HepG2 (cell line): ENCODE data around the gene EFNA4. TPM values are rescaled to one million over a fixed set of nuclear protein-coding genes. Genes with fewer than 3 reads are reported as not detected.

Experiments
- AKNA ChIP-seq: sonication (generic); formaldehyde crosslinking; IDR thresholded peaks from 2 replicates; pipeline ENCODE4 v1.4.0; 2020; ENCODE audit warnings: missing genetic modification reagents, borderline replicate concordance
- ATM ChIP-seq: fragments of 450-650 bp; IDR thresholded peaks from 2 replicates; pipeline ENCODE4 v1.7.1; 2017; ENCODE audit warnings: mild to moderate bottlenecking, borderline replicate concordance
- CERS6 ChIP-seq: sonication (generic); formaldehyde crosslinking; IDR thresholded peaks from 2 replicates; pipeline ENCODE4 v1.5.0; 2020; ENCODE audit warnings: missing genetic modification reagents
- EZH2 ChIP-seq: conservative IDR thresholded peaks from 2 replicates; pipeline ENCODE4 v1.6.1; 2012; ENCODE audit warnings: mild to moderate bottlenecking, low read depth, low read length, moderate library complexity
- FOXK1 ChIP-seq: sonication (generic); formaldehyde crosslinking; IDR thresholded peaks from 2 replicates; pipeline ENCODE4 v1.4.0; 2020; ENCODE audit warnings: low read depth, missing genetic modification reagents, borderline replicate concordance
- GLMP ChIP-seq: sonication (generic); formaldehyde crosslinking; IDR thresholded peaks from 2 replicates; pipeline ENCODE4 v1.9.0; 2021; ENCODE audit warnings: missing genetic modification reagents, mild to moderate bottlenecking, borderline replicate concordance
- HNRNPL ChIP-seq: fragments of 200-400 bp; formaldehyde crosslinking; IDR thresholded peaks from 2 replicates; pipeline ENCODE4 v1.6.1; 2017; ENCODE audit warnings: mild to moderate bottlenecking, low read depth, low read length
- HNRNPUL1 ChIP-seq: fragments of 200-400 bp; formaldehyde crosslinking; IDR thresholded peaks from 2 replicates; pipeline ENCODE4 v1.6.1; 2017; ENCODE audit warnings: low read depth, mild to moderate bottlenecking, low read length, moderate library complexity
- KLF6 ChIP-seq: IDR thresholded peaks from 2 replicates; pipeline ENCODE4 v1.8.0; 2016; ENCODE audit warnings: missing biosample characterization, missing genetic modification reagents
- NFYB ChIP-seq: sonication (generic); formaldehyde crosslinking; IDR thresholded peaks from 2 replicates; pipeline ENCODE4 v1.4.0; 2020; ENCODE audit warnings: missing genetic modification reagents
- POLR2A ChIP-seq, 2 experiments: IDR thresholded peaks; 2 replicates each; pipeline ENCODE4 v1.6.1; 2011; ENCODE audit warnings: low read depth in 2 of 2, low read length in 2 of 2, mild to moderate bottlenecking in 1 of 2, moderate library complexity in 1 of 2; ENCODE audit not compliant: insufficient read depth in 1 of 2
- SSRP1 ChIP-seq: IDR thresholded peaks from 2 replicates; pipeline ENCODE4 v1.6.1; 2016; ENCODE audit warnings: control low read depth
- TEAD2 ChIP-seq: sonication (generic); formaldehyde crosslinking; IDR thresholded peaks from 2 replicates; pipeline ENCODE4 v1.9.0; 2021; ENCODE audit warnings: missing genetic modification reagents
- TMF1 ChIP-seq: sonication (generic); formaldehyde crosslinking; IDR thresholded peaks from 2 replicates; pipeline ENCODE4 v1.8.1; 2022; ENCODE audit warnings: low read depth, missing genetic modification reagents
- ZNF12 ChIP-seq: sonication (generic); formaldehyde crosslinking; IDR thresholded peaks from 2 replicates; pipeline ENCODE4 v1.5.0; 2020; ENCODE audit warnings: missing genetic modification reagents
- ZNF205 ChIP-seq: IDR thresholded peaks from 2 replicates; pipeline ENCODE4 v1.6.1; 2018; ENCODE audit warnings: missing biosample characterization, missing genetic modification reagents
- ZNF263 ChIP-seq: sonication (generic); formaldehyde crosslinking; IDR thresholded peaks from 2 replicates; pipeline ENCODE4 v1.4.0; 2020; ENCODE audit warnings: missing genetic modification reagents
- ZNF609 ChIP-seq: sonication (generic); formaldehyde crosslinking; IDR thresholded peaks from 2 replicates; pipeline ENCODE4 v1.4.0; 2020; ENCODE audit warnings: mild to moderate bottlenecking, missing genetic modification reagents, borderline replicate concordance
- ZNF713 ChIP-seq: sonication (generic); formaldehyde crosslinking; IDR thresholded peaks from 2 replicates; pipeline ENCODE4 v1.4.0; 2020; ENCODE audit warnings: mild to moderate bottlenecking, missing genetic modification reagents
- polyA plus RNA-seq, 8 experiments: library from polyadenylated mRNA; depleted of rRNA in 3 of 8; stranded (reverse) in 7 of 8; unstranded in 1 of 8; fragments of >200 nt; fragmentation: Illumina TruSeq in 4 of 8; extraction: Trizol in 4 of 8; gene quantifications; 2 replicates each; pipeline versions ENCODE4 v1.2.1 to v1.2.3, GENCODE V29; 2011 to 2016; ENCODE audit warnings: low read depth in 4 of 8, missing spikeins in 1 of 8, mixed read lengths in 1 of 8; ENCODE audit not compliant: insufficient read depth in 1 of 8
- total RNA-seq, 5 experiments: library from RNA; depleted of rRNA; stranded (reverse); fragments of >200 nt; fragmentation: Illumina TruSeq; extraction: Trizol; gene quantifications; 2 replicates each; pipeline ENCODE4 v1.2.3, GENCODE V29; 2016; ENCODE audit warnings: low read depth in 1 of 5

EFNA4 gene
- total and polyA plus RNA-seq, 2 of the 13 experiments (the other 11 are each of a cell fraction or from before 2014, with no cell fraction given): 12.0 to 17.2 TPM

- TF ChIP-seq ZNF205 (CRISPR knock-in tag) (no peak), TMF1 (CRISPR knock-in tag) (no peak), TEAD2 (CRISPR knock-in tag) (no peak), AKNA (CRISPR knock-in tag) (no peak), KLF6 (CRISPR knock-in tag) (no peak), HNRNPUL1 (no peak), ZNF713 (CRISPR knock-in tag) (no peak), FOXK1 (CRISPR knock-in tag) (no peak), NFYB (CRISPR knock-in tag) (no peak), ZNF263 (CRISPR knock-in tag) (0 out of 2 replicates have a peak, but pooled peaks have one; percentile 12), SSRP1 (no peak), ZNF12 (CRISPR knock-in tag) (no peak), HNRNPL (no peak), EZH2 (no peak), GLMP (CRISPR knock-in tag) (no peak), POLR2A (IDR thresholded peaks at IDR 0.05; ENCODE audit: insufficient read depth in 1 of 2, low read depth in 2 of 2, low read length in 2 of 2) (no peak), ZNF609 (CRISPR knock-in tag) (no peak), CERS6 (CRISPR knock-in tag) (no peak), ATM (no peak)
Observed at GRCh38 chr1:155086128-155086741, 22.7 kb downstream of the EFNA4 start (continued).
